NCI-H2227 (cell line): ENCODE measurements around the gene CAMKV.
"Not testable (repeated sequence)": the region's sequence is repeated elsewhere in the genome, so short reads cannot be mapped to it uniquely, and the experiment has no call there.

Experiments
- DNase-seq: peaks from one replicate; lab custom pipeline; 2025; ENCODE audit not compliant: unreplicated experiment; lab: John Stamatoyannopoulos, UW

Gene CAMKV, protein sequence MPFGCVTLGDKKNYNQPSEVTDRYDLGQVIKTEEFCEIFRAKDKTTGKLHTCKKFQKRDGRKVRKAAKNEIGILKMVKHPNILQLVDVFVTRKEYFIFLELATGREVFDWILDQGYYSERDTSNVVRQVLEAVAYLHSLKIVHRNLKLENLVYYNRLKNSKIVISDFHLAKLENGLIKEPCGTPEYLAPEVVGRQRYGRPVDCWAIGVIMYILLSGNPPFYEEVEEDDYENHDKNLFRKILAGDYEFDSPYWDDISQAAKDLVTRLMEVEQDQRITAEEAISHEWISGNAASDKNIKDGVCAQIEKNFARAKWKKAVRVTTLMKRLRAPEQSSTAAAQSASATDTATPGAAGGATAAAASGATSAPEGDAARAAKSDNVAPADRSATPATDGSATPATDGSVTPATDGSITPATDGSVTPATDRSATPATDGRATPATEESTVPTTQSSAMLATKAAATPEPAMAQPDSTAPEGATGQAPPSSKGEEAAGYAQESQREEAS

DNA sequence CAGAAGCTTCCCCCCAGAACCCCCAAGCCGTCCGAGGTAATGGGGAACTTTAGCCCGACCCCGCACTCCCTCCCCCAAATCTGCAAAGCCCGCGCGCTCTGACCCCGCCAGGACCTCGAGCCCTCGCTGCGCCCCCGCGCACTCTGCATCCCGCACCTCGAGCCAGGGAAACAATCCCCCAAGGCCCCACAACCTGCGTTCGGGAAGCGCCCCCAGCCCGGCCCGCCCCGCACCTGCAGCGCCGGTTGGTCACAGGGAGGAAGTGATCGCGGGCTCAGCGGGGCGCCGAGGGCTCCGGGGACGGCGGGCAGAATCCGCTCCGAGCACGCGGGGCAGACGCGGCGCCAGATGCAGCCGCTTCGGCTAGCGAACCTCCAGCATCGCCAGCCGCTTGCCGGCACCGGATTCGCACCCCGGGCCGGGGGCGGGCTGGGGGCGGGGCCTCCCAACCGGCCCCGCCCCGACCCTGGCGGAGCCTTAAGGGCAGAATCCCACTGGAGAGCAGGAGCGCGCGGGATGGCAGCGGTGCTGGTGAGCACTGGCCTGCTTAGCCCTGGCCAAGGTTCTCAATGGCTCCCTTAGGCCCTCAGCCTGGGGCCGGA, at the start of gene CAMKV:
TSS of gene CAMKV (minus strand) at position 382 of the 602 bp plus-strand sequence. CDS start 7,518 bp downstream, outside the sequence.
- DNase-seq: peak; percentile 72

DNA sequence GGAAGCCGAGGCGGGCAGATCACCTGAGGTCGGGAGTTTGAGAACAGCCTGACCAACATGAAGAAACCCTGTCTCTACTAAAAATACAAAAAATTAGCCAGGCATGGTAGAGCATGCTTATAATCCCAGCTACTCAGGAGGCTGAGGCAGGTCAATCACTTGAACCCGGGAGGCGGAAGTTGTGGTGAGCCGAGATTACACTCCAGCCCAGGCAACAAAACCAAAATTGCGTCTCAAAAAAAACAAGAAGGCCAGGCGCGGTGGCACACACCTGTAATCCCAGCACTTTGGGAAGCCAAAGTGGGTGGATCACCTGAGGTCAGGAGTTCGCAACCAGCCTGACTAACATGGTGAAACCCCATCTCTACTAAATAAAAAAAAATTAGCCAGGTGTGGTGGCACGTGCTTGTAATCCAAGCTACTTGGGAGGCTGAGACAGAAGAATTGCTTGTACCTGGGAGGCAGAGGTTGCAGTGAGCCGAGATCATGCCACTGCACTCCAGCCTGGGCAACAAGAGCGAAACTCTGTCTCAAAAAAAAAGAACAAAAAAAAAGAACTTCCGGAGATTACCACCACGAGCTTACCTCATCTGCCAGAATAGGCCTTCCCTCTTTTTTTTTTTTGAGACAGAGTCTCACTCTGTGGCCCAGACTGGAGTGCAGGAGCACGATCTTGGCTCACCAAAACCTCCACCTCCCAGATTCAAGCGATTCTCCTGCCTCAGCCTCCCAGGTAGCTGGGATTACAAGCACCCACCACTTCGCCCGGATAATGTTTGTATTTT, 48.3 kb upstream of the CAMKV start:
- not testable (repeated sequence) for DNase-seq

DNA sequence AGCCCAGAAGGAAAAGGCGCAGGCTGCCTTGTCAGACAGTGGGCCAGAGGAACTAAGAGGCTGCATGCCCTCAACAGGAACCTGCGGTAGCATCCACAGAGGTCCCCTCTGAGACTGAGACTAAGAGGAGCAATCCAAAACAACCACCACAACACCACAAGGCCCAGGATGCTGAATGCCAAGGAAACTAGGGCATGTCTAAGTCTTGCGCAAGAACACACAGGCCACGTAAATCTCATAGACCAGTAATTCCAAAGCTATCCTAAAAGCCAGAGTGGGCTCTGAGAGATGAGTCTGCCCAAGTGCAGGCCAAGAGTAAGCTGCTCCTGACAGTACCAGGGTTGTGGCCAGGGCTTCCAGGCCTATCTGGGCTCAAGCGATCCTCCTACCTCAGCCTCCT, 47.0 kb upstream of the CAMKV start:
- DNase-seq: no peak

DNA sequence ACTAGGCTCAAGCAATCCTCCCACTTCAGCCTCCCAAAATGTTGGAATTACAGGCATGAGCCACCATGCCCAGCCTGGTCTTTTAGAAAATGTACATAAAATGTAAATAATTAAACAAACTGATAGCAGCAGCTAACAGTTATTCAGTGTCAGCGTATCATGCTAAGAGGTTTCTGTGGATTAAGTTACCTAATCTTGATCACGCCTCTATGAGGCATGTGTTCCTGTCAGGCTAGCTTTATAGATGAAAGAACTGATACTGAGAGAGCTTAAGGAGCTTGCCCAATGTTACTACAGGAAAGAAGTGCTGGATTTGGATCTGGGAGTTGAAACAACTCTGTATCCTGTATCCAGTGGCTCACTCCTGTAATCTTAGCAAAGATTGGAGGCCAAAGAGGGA, 45.2 kb upstream of the CAMKV start:
- no peak for DNase-seq

DNA sequence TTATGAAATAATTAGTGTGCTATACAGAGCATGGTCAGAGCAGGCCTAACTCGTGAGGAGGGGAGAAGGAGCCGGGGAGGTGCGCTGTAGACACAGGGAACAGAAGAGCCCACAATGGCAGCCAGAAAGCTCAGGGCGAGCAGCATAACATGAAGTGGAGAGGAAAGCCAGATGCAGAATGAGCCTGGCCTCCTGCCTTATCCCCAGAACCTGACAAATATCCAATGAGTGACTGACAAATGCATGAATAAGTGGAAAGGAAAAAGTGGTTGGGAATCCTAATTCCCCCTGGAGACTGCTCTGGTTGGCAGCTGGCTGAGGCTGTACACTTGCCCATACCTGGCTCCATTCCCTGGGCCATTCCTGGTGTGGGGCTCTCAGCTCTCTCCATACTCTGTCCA, 43.2 kb upstream of the CAMKV start:
- peak; percentile 82 for DNase-seq

DNA sequence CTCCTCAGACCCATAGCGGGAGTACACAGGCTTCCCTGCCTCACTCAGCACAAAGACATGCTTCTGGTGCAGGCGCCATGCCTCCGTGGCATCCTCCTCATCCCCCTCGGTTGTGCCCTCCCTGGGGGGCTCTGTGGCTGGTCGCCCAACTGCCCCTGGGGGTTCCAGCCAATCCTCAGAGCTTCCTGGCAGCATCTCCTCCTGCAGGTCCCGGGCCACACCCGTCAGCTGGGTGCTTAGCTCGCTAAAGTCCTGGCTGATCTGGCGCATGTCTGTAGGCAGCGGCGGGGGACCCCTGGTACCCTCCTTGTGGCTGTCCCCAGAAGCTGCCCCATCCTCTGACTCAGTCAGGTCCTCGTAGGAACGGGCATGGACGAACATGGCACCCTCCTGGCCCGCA, 41.9 kb upstream of the CAMKV start:
- no peak for DNase-seq

DNA sequence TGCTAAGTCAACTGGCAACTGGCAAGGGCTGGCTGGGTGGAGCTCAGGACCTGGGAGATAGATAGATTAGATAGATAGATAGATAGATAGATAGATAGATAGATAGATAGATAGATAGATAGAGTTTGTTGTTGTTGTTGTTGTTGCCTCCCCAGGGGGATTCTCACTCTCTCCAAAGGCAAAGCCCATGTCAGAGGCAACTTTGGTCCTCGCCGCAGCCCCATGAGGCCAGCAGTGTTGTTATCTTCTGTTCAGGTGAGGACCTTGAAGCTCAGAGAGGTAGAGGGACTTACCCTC, 41.4 kb upstream of the CAMKV start:
- DNase-seq: no peak

DNA sequence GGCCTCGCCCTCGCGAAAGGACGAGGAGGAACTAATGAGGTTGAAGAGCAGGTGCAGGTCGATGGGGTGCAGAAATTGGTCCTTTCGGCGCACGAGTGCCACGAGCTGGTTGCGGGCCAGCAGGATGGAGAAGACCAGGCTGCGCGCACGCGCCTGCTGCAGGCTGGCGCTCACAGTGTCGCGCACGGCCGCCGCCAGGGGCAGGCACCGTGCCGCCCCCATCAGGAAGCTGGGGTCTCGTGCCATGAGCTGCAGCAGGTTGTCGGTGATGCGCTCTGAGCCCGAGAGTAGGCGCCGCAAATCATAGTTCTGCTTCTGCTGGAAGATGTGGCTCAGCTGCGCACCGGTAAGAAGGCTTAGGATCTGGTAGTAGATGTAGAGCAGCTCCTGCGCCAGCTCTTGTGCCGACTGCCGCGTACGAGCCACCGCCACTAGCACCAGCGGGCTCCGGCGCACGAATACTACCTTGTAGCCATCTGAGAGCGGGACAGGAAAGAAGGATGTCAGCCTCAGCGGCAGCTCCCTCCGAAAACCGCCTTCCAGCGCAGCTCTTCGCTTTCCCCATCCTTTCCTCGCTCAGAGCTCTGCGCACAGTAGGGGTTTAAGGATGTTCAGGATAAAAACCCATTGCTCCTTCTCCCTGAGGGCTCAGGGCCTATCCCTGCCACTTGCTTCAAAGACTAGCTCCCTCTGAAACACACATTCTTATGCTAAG, 40.9 kb upstream of the CAMKV start:
- no peak for DNase-seq

DNA sequence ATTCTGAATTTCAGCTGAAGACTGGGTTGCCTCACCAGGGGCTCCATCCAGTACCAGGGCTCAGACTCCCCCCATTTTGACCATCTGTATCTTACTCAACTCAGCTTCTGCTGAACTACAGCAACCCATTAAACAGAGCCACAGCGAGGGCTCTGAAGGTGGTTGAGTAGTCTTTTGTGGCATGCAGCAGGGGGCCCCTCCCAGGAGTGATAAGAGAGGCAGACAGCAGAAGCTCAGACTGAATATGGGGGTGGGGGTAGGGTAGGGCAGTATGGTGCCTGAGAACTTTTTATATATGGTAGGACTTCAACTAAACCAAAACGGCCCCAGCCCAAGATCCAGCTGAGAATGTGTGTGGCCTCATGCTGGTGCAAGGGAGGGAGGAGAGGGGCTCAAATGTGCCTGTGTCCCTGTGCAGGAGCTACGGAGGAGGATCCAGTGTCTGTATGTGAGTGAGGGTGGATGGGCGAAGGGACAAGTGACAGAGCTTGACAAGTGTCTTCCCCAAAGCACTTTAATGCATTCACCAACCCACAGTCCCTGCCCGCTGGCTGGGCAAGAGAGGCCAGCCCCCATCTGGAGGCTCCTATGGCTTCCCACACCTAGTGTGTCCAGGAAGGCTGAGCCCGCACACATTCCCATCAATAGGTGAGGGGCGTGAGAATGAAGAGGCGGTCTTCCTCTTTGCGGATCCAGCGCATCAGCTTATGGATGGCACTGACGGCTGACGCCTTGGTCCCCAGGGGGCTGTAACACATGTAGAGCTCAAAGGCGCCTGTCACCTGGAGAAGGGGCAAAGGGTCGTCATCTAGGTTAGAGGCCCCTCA, 38.9 kb upstream of the CAMKV start:
- no peak for DNase-seq

DNA sequence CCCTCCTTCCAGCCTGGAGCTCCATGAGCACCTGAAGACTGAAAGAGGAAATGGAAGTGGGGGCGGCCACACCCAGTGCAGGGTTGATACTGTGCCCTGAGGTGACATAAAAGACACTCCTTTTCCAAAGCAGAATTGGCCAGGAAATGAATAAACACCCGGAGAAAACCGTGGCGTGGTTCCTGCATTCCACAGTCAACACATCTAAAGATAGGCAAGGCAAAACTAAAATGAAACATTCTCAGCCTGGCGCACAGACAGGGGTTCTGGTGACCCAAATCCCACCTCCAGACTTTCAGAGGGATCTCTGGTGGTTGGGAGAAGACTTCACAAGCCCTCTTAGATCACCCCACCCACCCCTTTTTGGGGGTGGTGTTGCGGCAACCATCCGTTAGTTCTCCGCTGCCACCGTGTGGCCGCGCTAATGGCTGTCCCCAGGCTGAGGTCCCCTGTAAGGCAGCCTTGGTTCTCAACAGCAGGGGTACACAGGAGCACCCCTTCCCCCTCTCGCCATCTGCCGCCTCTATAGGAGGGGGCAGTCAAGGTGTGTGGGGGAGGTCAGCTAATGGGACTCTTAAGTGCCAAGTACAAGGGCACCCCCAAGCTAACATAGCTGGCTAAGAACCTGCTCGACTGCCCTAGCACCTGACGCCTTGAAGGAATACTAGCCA, 36.5 kb upstream of the CAMKV start:
- peak; percentile 47 for DNase-seq

DNA sequence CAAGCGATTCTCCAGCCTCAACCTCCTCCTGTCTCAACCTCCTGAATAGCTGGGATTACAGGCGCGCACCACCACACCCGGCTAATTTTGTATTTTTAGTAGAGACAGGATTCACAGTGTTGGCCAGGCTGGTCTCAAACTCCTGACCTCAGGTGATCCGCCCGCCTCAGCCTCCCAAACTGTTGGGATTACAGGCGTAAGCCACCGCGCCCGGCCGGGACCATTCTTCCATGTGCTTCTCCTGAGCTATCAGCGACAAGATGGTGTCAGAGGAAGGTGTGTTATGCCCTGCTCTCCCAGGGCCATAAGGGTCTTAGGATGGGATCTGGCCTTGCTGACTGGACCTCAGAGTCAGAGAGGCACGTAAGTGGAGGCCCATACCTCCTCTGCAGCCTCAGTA, 34.7 kb upstream of the CAMKV start:
- not testable (repeated sequence) for DNase-seq

DNA sequence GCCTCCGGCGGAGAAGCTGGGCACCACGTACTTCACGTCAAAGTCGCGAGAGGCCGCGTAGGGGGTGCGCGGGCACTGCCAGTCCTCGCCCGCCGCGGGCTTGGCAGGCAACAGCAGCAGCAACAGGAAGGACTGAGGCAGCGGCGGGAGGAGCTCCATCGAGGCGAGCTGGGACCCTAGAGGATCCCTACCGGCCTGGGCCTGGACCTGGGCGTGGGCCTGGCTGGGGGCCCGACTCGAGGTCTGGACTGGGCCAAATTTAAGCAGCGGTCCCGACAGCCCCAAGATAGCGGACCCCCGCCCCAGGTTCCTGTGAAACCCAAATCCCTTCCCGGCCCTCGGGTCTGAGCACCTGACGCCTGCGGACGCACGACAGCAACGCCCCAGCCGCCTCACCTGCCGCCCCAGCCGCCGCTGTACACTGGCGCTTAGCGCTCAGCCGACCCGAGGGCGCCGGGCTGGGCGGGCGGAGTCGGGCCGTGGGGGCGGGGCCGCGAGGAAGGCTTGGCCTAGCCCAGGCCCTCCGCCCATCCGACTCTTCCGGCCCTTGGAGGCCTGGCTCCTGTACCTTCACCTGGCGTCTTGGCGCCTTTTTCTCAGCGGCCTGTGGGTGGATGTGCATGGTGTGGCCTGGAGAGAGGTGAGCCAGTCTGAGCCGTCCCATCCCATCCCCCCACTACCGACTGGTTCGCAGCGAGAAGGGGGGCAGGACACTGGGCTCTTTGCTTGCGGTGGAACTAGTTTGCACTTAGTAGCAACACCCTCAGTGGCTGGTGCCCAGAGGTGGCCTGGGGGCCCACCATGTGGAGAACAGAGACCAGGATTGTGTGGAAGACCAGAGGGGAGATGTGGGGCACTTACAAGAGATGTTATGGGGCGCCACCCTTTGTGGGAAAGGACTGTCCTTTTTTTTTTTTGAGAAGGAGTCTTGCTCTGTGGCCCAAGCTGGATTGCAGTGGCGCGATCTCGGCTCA, 34.0 kb upstream of the CAMKV start, which contains the start of gene MST1R:
TSS of gene MST1R (minus strand) at position 423 of the 974 bp plus-strand sequence. CDS start at position 159, 264 bp downstream.
- no peak for DNase-seq

DNA sequence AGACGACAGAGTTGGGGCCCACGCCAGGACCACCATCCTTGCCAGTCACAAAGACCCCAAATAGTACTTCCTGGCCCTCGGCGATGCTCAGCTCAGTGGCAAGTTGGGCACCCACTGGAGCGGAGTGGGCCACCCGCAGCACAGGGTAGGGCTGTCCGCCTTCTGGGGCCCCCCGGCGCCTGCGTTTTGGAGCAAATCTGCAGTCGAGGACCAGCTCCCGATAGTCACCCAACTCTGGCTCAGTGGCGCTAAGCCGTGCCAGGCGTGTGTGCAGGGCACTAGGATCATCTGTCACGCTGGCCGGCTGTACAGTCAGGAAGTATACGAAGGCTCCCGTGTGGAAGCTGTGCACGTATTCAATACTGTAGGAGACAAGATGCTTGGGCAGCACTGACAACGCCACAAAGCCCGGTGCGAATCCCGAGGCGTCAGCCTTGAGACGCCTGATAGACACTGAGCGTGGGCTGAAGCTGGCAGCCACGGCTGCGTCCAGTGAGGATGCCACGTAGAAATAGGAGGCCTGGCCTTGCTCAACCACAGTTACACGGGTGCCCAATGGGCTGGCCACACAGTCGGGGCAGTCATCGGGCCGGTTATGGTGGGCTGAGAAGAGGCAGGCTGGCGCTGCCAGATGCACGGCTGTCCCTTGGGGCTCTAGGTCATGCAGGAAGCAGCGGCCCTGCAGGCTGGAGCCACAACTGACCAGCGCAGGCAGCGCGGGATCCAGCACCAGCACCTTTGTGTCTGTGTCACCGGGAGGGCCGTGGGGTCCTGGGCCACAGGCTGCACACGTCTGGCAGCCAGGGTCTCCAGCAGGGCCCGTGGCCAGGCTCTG, 33.0 kb upstream of the CAMKV start:
- DNase-seq: no peak

DNA sequence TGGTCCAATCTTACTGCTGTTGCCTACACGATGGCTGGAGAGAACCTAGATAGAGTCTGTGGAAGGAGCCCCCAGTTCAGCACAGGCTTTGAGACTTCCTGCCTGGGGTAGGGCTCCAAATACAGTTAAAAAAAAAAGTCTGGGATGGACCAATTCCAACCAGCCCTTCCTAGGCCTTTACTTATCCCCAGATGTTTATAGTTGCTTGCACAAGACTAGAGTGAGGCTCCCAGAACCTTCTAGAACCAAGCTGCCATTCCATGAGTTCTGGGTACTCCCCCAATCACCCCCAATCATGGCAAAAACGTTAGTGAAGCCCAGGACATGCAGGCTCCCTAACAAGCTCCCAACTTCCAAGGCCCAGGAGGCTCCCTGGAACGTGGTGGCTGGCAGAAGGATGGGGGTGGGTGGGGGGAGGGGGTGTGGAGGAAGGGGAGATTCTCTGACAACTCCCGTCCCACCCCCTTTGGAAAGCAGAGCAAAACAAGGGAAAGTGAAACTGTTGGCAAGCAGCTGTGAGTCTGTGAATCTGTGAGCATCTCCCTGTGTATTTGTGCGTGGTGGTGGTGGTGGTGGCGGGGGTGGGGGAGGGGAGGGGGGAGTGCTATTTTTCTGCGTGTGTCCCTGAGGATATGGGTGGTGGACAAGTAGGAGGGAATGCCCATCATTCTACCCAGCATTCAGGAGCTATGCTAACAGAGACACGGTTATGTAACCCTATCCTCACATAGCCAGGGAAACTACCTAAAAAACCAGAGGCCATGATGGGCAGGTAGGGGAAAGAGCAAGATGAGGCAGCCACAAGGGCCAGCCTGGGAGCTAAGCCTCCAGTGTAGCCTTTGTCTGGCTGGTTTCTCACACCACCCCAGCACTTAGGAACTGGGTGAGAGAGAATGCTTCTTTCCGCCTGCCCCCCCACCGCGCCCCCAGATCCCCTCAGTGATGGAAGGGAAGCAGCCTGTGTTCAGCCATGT, 31.9 kb upstream of the CAMKV start:
- no peak for DNase-seq

DNA sequence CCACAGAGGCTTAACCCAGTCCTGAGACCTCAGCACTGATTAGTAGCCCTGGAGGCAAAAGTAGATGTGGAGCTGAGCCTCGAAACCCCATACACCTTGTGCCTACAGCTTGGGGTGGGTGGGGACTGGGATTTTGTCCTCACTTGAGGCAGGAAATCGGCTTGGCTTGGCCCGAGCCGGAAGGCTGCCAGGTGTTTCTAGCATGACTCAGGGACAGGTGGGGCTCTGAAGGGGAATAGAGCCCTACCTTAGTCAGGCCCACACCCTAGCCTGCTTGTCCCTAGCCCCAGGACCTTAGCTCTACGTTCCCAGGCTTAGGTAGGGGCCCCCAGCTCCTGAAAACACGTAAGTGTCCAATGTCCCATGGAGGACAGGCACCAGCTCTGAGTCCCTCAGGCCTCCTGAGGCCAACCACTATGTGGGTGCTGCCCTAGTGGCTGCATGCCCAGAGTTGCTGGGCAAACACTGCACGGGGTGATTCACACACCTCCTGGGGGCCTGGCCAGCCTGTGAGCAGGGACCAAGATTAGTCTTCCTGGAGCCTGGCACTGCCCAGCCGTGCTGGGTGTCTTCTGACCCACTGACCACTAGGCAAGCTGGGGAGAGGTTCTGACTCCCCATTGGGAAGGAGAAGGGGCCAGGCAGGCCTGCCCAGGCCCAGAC, 30.9 kb upstream of the CAMKV start:
- no peak for DNase-seq

DNA sequence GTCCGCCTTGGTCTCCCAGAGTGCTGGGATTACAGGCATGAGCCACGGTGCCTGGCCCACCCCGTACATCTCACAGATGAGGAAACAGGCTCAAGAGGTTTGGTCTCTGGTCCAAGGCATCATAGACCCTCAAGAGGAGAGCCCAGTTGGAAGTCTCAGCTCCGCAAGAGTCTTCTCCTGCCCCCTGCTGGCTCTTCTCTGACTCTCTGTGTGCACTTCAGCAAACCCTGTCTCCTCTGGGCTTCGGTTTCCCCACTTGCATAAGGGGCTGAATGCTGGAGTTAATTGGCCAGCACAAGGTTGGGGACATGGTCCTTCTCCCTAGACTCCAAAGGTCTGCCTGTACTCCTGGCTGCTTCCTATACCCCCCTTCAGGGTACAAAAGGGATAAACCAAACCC, 30.1 kb upstream of the CAMKV start:
- no peak for DNase-seq
